Colonic mucosa (tissue), 4 donors: ENCODE data around the gene CORO2B. TPM values are rescaled to one million over a fixed set of nuclear protein-coding genes. Genes with fewer than 3 reads are reported as not detected.

Source experiments
- DNase-seq: peaks from one replicate; pipeline ENCODE4 v3.0.0-alpha.2; 2020
- H3K27ac ChIP-seq: fragments of 200-600 bp; one replicate; pipeline ENCODE4 v1.8.0; 2021
- H3K27me3 ChIP-seq: fragments of 200-600 bp; one replicate; pipeline ENCODE4 v1.8.0; 2021
- H3K36me3 ChIP-seq: fragments of 200-600 bp; one replicate; pipeline ENCODE4 v1.8.0; 2021
- H3K4me1 ChIP-seq: fragments of 200-600 bp; one replicate; pipeline ENCODE4 v1.8.0; 2021; ENCODE audit warnings: mild to moderate bottlenecking
- H3K4me3 ChIP-seq: fragments of 200-600 bp; one replicate; pipeline ENCODE4 v1.8.0; 2021
- H3K9ac ChIP-seq, 2 donors: one replicate each; pipeline ENCODE4 v1.7.0; 2013; ENCODE audit warnings: control low read depth in 2 of 2, low read depth in 2 of 2, low read length in 2 of 2
- H3K9me3 ChIP-seq: fragments of 200-600 bp; one replicate; pipeline ENCODE4 v1.8.0; 2021
- intact Hi-C: fragments of 100-400 bp; cut with DNase I; formaldehyde crosslinking; loops from one replicate; pipeline ENCODE4 v1.14.1; 2022
- total RNA-seq, 2 donors: library from RNA; stranded (reverse); fragmentation: NEBNext Ultra II Directional in 1 of 2; extraction: Animal tissue kit (Norgen Biotek cat#: 25700) in 1 of 2; gene quantifications; one replicate each; pipeline ENCODE4 v1.2.1, GENCODE V29; 2021
- TF ChIP-seq, protein P1 (sequence below): fragments of 200-600 bp; IDR thresholded peaks from one replicate; pipeline ENCODE4 v1.8.0; 2022; ENCODE audit warnings: antibody characterized with exemption, mild to moderate bottlenecking
- donor health status: healthy.
- donor health status: DM: no; HTN: no; CAD: no.
- donor health status: DM: no; HTN: no; CAD: no.

Gene CORO2B
- total RNA-seq, 2 donors from 2014 or later = 0.77 to 1.2 TPM

DNA sequence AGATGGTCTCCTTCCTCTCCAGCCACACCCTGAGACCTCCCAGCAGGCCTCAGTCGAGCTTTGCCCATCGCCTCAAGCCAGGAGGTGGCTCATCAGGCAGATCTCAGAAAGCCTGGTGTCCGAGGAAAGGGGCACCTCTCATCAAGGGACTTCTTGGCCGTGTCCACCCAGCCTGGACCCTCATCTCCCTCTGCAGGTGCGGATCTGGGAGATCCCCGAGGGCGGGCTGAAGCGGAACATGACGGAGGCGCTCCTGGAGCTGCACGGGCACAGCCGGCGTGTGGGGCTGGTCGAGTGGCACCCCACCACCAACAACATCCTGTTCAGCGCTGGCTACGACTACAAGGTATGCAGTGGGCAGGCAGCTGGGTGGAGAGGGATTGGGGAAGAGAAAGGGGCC, 131.7 kb downstream of the CORO2B start:
- Histone ChIP-seq H3K27ac (no peak overlapping the region), H3K4me3 (no peak overlapping the region), H3K4me1 (no peaks in the 10 kb centered on the region), H3K36me3 (no peaks in the 10 kb centered on the region), H3K9ac (no peak overlapping the region), H3K9me3 (no peaks in the 10 kb centered on the region), H3K27me3 (no peaks in the 10 kb centered on the region)
- TF ChIP-seq, protein P1, sequence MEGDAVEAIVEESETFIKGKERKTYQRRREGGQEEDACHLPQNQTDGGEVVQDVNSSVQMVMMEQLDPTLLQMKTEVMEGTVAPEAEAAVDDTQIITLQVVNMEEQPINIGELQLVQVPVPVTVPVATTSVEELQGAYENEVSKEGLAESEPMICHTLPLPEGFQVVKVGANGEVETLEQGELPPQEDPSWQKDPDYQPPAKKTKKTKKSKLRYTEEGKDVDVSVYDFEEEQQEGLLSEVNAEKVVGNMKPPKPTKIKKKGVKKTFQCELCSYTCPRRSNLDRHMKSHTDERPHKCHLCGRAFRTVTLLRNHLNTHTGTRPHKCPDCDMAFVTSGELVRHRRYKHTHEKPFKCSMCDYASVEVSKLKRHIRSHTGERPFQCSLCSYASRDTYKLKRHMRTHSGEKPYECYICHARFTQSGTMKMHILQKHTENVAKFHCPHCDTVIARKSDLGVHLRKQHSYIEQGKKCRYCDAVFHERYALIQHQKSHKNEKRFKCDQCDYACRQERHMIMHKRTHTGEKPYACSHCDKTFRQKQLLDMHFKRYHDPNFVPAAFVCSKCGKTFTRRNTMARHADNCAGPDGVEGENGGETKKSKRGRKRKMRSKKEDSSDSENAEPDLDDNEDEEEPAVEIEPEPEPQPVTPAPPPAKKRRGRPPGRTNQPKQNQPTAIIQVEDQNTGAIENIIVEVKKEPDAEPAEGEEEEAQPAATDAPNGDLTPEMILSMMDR = no peak
- intact Hi-C loops = no loop called here
- DNase-seq = no peak

DNA sequence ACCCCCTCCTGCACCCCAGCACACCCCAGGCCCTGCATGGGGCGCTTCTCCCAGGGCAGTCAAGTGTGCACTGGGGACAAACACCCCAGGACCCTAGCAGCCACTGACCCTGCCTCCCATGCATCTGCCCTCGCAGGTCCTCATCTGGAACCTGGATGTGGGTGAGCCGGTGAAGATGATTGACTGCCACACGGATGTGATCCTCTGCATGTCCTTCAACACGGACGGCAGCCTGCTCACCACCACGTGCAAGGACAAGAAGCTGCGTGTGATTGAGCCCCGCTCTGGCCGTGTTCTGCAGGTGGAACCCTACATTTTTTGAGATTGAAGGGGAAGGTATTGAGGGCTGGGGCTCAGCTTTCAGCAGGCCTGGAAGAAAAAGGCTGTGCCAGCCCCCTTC, 132.6 kb downstream of the CORO2B start:
- no peak overlapping the region for H3K27ac ChIP-seq
- no peak overlapping the region for H3K9ac ChIP-seq
- TF ChIP-seq, protein P1 = no peak
- DNase-seq = no peak
- no peaks in the 10 kb centered on the region for H3K9me3 ChIP-seq
- no peaks in the 10 kb centered on the region for H3K36me3 ChIP-seq
- H3K27me3 ChIP-seq = no peaks in the 10 kb centered on the region
- H3K4me1 ChIP-seq = no peaks in the 10 kb centered on the region
- no peak overlapping the region for H3K4me3 ChIP-seq
- intact Hi-C loops = no loop called here

DNA sequence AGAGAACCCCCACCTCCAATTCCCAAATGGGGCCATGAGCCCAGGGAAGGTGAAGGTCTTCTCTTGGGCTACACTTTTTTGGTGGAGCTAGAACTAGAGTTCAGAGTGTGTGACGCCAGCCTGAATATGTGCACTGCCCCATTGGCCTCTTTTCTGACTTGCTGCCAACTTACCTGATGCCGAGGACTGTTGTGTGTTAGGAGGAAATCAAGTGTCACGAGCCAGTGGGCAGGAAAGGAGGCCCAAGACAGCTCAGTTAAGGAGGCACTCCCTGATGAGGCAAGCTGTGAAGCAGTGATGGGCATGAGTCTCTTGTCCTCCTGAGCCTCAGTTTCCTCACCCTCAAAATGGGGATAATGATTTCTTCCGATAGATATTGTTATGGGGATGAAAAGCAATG, 134.1 kb downstream of the CORO2B start:
- no peak overlapping the region for H3K4me3 ChIP-seq
- H3K9ac ChIP-seq = no peak overlapping the region
- no peaks in the 10 kb centered on the region for H3K36me3 ChIP-seq
- TF ChIP-seq, protein P1 = no peak
- H3K27me3 ChIP-seq = no peaks in the 10 kb centered on the region
- no peak overlapping the region for H3K27ac ChIP-seq
- no peak for DNase-seq
- no peaks in the 10 kb centered on the region for H3K4me1 ChIP-seq
- intact Hi-C loops = no loop called here
- H3K9me3 ChIP-seq = no peaks in the 10 kb centered on the region

DNA sequence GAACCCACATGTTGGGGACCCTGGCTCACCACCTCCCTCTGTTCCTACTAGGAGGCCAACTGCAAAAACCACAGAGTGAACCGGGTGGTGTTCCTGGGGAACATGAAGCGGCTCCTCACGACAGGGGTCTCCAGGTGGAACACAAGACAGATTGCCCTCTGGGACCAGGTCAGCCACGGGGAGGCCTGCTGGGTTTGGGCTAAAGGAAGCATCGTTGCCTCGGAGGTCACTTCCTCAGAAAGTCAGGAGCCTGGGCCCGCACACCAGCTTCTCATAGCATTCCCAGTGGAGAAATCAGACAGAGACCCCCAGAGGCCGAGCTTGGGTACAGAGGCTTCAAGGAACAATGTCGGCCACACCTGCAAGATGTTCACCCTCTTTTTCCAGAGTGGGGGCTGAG, 135.1 kb downstream of the CORO2B start:
- H3K9ac ChIP-seq = no peak overlapping the region
- no peak for DNase-seq
- H3K27ac ChIP-seq = no peak overlapping the region
- H3K27me3 ChIP-seq = no peaks in the 10 kb centered on the region
- H3K9me3 ChIP-seq = no peaks in the 10 kb centered on the region
- no peak overlapping the region for H3K4me3 ChIP-seq
- TF ChIP-seq, protein P1 = no peak
- no peaks in the 10 kb centered on the region for H3K4me1 ChIP-seq
- intact Hi-C loops = no loop called here
- no peaks in the 10 kb centered on the region for H3K36me3 ChIP-seq

DNA sequence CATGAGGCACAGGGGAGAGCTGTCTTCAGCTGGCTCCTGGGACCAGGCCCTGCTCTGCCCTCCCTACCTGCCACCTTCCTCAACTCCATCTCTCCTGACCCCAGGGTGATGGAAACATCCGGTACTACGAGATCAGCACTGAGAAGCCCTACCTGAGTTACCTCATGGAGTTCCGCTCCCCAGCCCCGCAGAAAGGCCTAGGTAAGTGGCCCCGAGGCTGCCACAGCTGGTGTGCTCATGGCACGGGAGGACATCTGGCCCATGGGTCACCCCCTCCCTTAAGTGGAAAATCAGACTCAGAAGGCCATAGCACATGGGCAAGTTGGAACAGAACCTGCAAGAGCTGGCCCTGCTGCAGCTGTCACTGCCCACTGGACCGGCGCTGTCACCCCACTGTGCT, 136.3 kb downstream of the CORO2B start:
- Histone ChIP-seq H3K9me3 (no peaks in the 10 kb centered on the region), H3K36me3 (no peaks in the 10 kb centered on the region), H3K4me3 (no peak overlapping the region), H3K4me1 (no peaks in the 10 kb centered on the region), H3K27me3 (no peaks in the 10 kb centered on the region), H3K9ac (no peak overlapping the region), H3K27ac (no peak overlapping the region)
- TF ChIP-seq, protein P1 = no peak
- intact Hi-C loops = no loop called here
- DNase-seq = no peak

DNA sequence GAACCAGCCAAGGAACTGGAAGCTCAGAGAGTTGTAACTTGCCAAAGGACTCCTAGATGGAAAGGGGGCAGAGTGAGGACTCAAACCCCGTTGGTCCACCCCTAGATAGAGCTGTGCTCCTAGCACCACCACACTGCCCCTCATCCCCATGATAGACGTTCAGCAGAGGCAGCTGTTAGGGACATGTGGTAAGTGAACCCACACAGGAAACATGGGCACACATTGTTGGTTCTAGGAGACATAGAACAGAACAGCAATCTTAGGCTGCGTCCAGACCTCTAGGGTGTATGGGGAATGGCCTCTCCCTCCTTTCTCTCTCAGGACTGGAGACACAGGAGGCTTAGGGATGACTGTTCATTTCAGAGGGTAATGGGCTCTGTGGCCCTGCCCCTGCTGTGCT, 139.2 kb downstream of the CORO2B start:
- no peaks in the 10 kb centered on the region for H3K9me3 ChIP-seq
- H3K9ac ChIP-seq = no peak overlapping the region
- no peak for DNase-seq
- no peaks in the 10 kb centered on the region for H3K36me3 ChIP-seq
- intact Hi-C loops = no loop called here
- H3K27me3 ChIP-seq = no peaks in the 10 kb centered on the region
- no peaks in the 10 kb centered on the region for H3K4me1 ChIP-seq
- TF ChIP-seq, protein P1 = no peak
- no peak overlapping the region for H3K27ac ChIP-seq
- H3K4me3 ChIP-seq = no peak overlapping the region
